Measurements from ENCODE around the gene HEPACAM.

HEPACAM gene

GRCh38 chr11:124942466-124943253, 6.8 kb upstream of the HEPACAM start:
- DNase-seq (ENCODE audit: low read depth), result no peak

- no peak for DNase-seq (ENCODE audit: low read depth)
Measured at GRCh38 chr11:124941703-124942102, 5.9 kb upstream of the HEPACAM start.

GRCh38 chr11:124938970-124939369, 3.1 kb upstream of the HEPACAM start:
- no peak for DNase-seq (ENCODE audit: low read depth)

- DNase-seq (ENCODE audit: low read depth), result no peak
Measured at GRCh38 chr11:124938206-124938765, 2.4 kb upstream of the HEPACAM start.

- DNase-seq (ENCODE audit: low read depth), result no peak
Measured at GRCh38 chr11:124937336-124937935, 1.6 kb upstream of the HEPACAM start.

GRCh38 chr11:124934862-124935547, 842 bp downstream of the HEPACAM start:
- no peak for DNase-seq (ENCODE audit: low read depth)

GRCh38 chr11:124930799-124931198, 5.0 kb downstream of the HEPACAM start:
- no peak for DNase-seq (ENCODE audit: low read depth)

GRCh38 chr11:124928942-124929665, 6.7 kb downstream of the HEPACAM start:
- no peak for DNase-seq (ENCODE audit: low read depth)

GRCh38 chr11:124923296-124923695, 12.6 kb downstream of the HEPACAM start:
- no peak for DNase-seq (ENCODE audit: low read depth)

DNA sequence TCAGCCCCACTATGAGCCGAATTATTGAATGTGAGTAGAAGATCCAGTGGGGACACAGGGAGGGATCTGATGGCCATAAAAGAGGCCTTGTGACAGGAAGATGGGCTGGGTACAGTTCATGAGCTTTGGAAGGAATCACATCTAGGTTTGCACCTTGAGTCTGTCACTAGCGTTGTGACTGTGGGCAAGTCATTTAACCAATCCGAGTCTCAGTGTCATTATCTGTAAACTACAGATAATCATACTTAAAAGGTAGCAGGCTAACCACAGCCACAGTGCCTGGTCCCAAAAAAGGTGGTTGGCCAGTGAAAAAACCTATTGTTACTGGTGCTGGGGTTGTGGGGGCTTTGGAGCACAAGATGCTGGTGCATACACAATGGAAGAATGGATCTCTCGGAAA, 13.0 kb downstream of the HEPACAM start:
- no peak for DNase-seq (ENCODE audit: low read depth)

- peak; percentile 67 for DNase-seq (ENCODE audit: low read depth)
Measured at GRCh38 chr11:124920870-124921609, 14.8 kb downstream of the HEPACAM start.

- no peak for DNase-seq (ENCODE audit: low read depth)
Measured at GRCh38 chr11:124920356-124920755, 15.5 kb downstream of the HEPACAM start.

- DNase-seq (ENCODE audit: low read depth), result no peak
Measured at GRCh38 chr11:124919898-124920297, 15.9 kb downstream of the HEPACAM start.

DNA sequence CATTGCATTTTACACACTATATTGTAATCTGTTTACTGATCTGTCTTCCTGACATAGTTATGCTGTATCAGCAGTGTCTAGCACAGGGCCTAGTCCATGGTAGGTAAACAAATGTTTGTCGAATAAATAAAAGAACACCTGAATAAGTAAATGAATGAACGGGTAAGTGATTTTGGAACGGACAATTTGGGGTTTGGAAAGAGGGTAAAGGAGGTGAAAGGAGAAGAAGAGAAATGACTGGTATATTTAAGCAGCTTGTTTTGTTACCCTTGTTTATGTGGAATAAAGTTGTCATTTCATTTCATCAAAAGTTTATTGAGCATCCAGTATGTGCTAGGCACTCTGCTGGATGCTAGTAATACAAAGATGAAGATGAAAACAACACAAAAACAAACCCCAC, 16.9 kb downstream of the HEPACAM start, which contains the start of gene HEPN1:
TSS of gene HEPN1 (plus strand) at position 301 of the 400 bp plus-strand sequence.
- DNase-seq (ENCODE audit: low read depth), result no peak

DNA sequence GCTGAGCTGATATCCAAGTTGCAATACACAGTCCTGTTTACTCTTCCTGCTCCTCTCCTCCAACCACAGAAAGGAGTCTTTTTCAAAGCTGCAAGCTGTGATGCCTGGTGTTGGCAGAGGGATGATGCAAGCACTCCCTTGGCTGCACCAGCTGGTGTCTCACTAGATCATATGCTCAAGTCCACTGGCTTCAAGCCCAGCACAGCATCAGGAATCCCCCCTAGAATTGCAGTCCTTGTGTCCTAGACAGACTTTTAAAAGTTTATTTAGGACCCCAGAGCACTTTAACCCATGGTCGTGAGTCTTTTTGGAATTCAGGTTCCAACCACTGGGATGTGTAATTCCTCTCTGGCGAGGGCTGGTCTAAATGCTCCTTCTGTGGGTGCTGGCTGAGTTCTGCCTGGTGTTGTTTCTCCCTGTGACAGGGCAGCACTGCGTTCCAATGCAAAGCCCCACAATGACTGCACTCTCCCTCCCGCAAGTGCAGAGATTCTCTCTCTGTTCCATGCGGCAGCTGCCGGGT, 18.7 kb downstream of the HEPACAM start:
- no peak for DNase-seq (ENCODE audit: low read depth)

GRCh38 chr11:124916370-124916710, 19.5 kb downstream of the HEPACAM start:
- no peak for DNase-seq (ENCODE audit: low read depth)

GRCh38 chr11:124915541-124916369, 20.1 kb downstream of the HEPACAM start:
- no peak for DNase-seq (ENCODE audit: low read depth)

DNA sequence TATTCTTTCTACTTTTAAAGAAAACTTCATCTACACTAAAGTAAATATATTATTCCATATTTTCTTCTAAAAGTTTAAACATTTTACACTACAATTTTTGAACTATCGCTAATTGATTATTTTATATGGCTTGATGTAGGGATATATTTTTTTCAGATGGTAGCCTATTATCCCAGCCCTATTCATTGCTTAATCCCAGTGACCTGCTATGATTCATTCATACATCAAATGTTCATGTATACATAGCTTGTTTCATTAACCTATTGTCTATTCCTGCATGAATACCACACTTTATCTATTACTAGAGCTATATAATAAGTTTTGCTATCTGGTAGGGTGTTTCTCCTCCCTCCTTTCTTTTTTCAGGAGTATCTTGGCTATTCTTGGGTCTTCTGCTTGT, 33.2 kb downstream of the HEPACAM start:
- DNase-seq (ENCODE audit: low read depth), result no peak

GRCh38 chr11:124900464-124900863, 35.4 kb downstream of the HEPACAM start:
- DNase-seq (ENCODE audit: low read depth), result no peak

Measured in activated T-cell treated with anti-CD3 and anti-CD28 coated beads for 48 hours (primary cell).